GM23338 (cell line): Measurements from ENCODE around the gene HTATSF1.

Experiments used
- CREB1 ChIP-seq: fragments of 250-450 bp; sonication (Bioruptor Pico); IDR thresholded peaks from 2 replicates; pipeline ENCODE4 v1.5.0; 2020; ENCODE audit warnings: low read depth, mild to moderate bottlenecking, moderate library complexity
- EZH2 ChIP-seq: fragments of 200-600 bp; sonication (generic); IDR thresholded peaks from one replicate; pipeline ENCODE4 v1.8.0; 2017; ENCODE audit warnings: antibody characterized with exemption, mild to moderate bottlenecking, low read depth; ENCODE audit not compliant: unreplicated experiment
- EZH2phosphoT487 ChIP-seq: fragments of 200-600 bp; sonication (generic); IDR thresholded peaks from one replicate; pipeline ENCODE4 v1.8.1; 2018; ENCODE audit warnings: antibody characterized with exemption; ENCODE audit not compliant: unreplicated experiment
- JUNB ChIP-seq: IDR thresholded peaks from one replicate; pipeline ENCODE4 v1.6.1; 2016; ENCODE audit warnings: antibody characterized with exemption; ENCODE audit not compliant: unreplicated experiment
- TF ChIP-seq, protein P1 (sequence below), 2 experiments: fragments of 200-600 bp in 1 of 2; sonication (generic) in 1 of 2; conservative IDR thresholded peaks; 2 replicates each; pipeline versions ENCODE4 v1.5.1 to v1.6.1; 2016 to 2017; ENCODE audit warnings: antibody characterized with exemption in 2 of 2, low read depth in 2 of 2, mild to moderate bottlenecking in 2 of 2, moderate library complexity in 1 of 2

DNA sequence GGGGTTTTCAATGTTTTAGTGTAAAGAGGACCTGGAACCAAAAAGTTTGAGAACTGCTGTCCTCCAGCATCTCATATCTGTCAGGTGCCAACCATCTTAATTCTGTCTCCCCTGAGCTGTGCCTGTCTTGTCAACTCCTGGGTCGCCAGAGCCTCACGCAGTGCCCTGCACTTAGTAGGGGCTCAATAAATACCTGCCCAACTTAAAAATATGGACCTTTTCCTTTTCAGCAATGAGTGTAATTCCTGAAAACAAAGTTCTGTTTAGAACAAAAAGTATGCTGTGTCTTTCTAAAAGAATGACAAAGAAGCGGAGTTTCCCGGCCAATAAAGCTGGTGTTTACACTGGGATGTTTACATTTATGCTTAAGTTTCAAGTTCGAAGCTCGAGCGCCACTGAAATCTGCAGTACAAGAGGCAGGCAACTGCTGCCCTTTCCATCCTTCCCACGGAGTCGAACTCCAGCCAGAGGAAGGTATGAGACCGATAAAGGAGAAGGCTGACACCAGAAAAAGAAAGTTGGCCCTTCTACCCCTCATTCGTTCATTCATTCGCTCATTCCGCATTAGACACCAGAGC lies 1.1 kb upstream of the HTATSF1 start:
- TF ChIP-seq JUNB, result no peak
- TF ChIP-seq, protein P1, sequence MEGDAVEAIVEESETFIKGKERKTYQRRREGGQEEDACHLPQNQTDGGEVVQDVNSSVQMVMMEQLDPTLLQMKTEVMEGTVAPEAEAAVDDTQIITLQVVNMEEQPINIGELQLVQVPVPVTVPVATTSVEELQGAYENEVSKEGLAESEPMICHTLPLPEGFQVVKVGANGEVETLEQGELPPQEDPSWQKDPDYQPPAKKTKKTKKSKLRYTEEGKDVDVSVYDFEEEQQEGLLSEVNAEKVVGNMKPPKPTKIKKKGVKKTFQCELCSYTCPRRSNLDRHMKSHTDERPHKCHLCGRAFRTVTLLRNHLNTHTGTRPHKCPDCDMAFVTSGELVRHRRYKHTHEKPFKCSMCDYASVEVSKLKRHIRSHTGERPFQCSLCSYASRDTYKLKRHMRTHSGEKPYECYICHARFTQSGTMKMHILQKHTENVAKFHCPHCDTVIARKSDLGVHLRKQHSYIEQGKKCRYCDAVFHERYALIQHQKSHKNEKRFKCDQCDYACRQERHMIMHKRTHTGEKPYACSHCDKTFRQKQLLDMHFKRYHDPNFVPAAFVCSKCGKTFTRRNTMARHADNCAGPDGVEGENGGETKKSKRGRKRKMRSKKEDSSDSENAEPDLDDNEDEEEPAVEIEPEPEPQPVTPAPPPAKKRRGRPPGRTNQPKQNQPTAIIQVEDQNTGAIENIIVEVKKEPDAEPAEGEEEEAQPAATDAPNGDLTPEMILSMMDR (conservative IDR thresholded peaks at IDR 0.05; ENCODE audit: low read depth in 2 of 2), result no peak
- TF ChIP-seq EZH2, result no peak
- TF ChIP-seq EZH2phosphoT487, result no peak
- TF ChIP-seq CREB1, result no peak
